Measurements from ENCODE around the gene FSD1L. TPM values are rescaled to one million over a fixed set of nuclear protein-coding genes. Genes with fewer than 3 reads are reported as not detected.

The FSD1L gene
- total and polyA plus RNA-seq, 2 of the 13 experiments (the other 11 are each of a cell fraction or from before 2014, with no cell fraction given): 4.1 to 5.1 TPM

DNA sequence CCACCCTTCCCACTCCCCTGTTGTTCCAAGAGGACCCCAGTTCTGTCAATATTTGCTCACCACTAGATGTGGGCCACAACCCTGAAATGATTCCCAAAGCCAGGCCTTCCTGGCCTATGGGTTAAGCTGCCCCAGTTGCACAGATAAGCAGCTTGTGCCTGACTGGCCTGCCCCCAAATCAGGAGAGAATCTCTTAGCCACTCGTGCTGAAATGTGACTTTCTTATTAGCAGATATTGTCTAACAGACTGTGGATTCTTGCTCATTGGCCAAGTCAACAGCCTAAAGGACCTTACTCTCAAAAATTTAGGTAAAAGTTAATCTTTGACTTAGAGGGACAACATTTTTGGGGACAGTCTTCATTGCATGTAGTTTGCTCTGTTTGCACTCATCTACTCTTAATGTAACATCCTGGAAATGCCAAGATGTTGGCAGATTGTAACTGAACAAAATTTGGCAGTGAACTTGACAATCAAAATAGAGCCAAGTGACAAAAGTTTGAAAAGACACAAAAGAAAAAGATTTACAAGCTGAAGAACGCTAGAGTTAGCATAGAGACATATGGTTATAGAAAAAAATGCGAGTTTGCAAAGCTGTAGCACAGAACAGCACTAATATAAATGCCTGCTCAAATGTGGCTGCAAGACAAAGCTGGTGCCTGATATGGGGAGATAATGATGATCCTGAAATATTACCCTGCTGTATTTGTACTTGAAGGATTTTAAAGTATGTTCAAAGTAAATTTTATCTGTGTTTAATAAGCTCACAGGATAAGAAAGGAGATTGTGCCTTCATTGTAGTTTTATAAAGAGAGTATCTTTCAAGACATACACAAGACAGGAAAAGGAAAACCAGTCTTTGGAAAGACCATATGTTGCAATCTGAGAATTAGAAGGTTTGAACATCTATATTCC lies 29.0 kb upstream of the FSD1L start (continued):
- TF ChIP-seq U2AF2 (IDR thresholded peaks at IDR 0.05; ENCODE audit: low read depth, low read length) (no peak), MIXL1 (CRISPR knock-in tag; IDR thresholded peaks at IDR 0.05) (peak; percentile 84), SRSF1 (optimal IDR thresholded peaks at IDR 0.05; ENCODE audit: low read depth, low read length) (no peak), WIZ (CRISPR knock-in tag; IDR thresholded peaks at IDR 0.05) (no peak), FOSL2 (CRISPR knock-in tag; IDR thresholded peaks at IDR 0.05) (peak; percentile 69), CCAR2 (optimal IDR thresholded peaks at IDR 0.05; ENCODE audit: low read depth, low read length) (no peak), ZNF460 (CRISPR knock-in tag; IDR thresholded peaks at IDR 0.05; ENCODE audit: borderline replicate concordance) (no peak; the same call in 1 of the 2 replicates), ZNF781 (CRISPR knock-in tag; IDR thresholded peaks at IDR 0.05; ENCODE audit: borderline replicate concordance, not compliant biosample characterization) (no peak), TCF7L2 (IDR thresholded peaks at IDR 0.05; ENCODE audit: low read depth, low read length) (no peak), ATF7-NPFF (CRISPR knock-in tag; IDR thresholded peaks at IDR 0.05; ENCODE audit: low read depth) (no peak), ZNF816 (CRISPR knock-in tag; IDR thresholded peaks at IDR 0.05; ENCODE audit: borderline replicate concordance) (peak; percentile 76; the same call in 1 of the 2 replicates), BHLHE40 (IDR thresholded peaks at IDR 0.05; ENCODE audit: low read length) (peak; percentile 37; the same call in 1 of the 2 replicates), ZNF263 (CRISPR knock-in tag; IDR thresholded peaks at IDR 0.05) (no peak), ZNF749 (CRISPR knock-in tag; IDR thresholded peaks at IDR 0.05; ENCODE audit: borderline replicate concordance) (no peak), MTF1 (CRISPR knock-in tag; IDR thresholded peaks at IDR 0.05) (no peak)
- TF ChIP-seq, protein P1, sequence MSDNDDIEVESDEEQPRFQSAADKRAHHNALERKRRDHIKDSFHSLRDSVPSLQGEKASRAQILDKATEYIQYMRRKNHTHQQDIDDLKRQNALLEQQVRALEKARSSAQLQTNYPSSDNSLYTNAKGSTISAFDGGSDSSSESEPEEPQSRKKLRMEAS (IDR thresholded peaks at IDR 0.05): peak; percentile 27; the same call in 1 of the 2 replicates
- TF ChIP-seq, protein P2, sequence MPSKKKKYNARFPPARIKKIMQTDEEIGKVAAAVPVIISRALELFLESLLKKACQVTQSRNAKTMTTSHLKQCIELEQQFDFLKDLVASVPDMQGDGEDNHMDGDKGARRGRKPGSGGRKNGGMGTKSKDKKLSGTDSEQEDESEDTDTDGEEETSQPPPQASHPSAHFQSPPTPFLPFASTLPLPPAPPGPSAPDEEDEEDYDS (CRISPR knock-in tag; IDR thresholded peaks at IDR 0.05): peak; percentile 44; the same call in 1 of the 2 replicates
- TF ChIP-seq, protein P3, sequence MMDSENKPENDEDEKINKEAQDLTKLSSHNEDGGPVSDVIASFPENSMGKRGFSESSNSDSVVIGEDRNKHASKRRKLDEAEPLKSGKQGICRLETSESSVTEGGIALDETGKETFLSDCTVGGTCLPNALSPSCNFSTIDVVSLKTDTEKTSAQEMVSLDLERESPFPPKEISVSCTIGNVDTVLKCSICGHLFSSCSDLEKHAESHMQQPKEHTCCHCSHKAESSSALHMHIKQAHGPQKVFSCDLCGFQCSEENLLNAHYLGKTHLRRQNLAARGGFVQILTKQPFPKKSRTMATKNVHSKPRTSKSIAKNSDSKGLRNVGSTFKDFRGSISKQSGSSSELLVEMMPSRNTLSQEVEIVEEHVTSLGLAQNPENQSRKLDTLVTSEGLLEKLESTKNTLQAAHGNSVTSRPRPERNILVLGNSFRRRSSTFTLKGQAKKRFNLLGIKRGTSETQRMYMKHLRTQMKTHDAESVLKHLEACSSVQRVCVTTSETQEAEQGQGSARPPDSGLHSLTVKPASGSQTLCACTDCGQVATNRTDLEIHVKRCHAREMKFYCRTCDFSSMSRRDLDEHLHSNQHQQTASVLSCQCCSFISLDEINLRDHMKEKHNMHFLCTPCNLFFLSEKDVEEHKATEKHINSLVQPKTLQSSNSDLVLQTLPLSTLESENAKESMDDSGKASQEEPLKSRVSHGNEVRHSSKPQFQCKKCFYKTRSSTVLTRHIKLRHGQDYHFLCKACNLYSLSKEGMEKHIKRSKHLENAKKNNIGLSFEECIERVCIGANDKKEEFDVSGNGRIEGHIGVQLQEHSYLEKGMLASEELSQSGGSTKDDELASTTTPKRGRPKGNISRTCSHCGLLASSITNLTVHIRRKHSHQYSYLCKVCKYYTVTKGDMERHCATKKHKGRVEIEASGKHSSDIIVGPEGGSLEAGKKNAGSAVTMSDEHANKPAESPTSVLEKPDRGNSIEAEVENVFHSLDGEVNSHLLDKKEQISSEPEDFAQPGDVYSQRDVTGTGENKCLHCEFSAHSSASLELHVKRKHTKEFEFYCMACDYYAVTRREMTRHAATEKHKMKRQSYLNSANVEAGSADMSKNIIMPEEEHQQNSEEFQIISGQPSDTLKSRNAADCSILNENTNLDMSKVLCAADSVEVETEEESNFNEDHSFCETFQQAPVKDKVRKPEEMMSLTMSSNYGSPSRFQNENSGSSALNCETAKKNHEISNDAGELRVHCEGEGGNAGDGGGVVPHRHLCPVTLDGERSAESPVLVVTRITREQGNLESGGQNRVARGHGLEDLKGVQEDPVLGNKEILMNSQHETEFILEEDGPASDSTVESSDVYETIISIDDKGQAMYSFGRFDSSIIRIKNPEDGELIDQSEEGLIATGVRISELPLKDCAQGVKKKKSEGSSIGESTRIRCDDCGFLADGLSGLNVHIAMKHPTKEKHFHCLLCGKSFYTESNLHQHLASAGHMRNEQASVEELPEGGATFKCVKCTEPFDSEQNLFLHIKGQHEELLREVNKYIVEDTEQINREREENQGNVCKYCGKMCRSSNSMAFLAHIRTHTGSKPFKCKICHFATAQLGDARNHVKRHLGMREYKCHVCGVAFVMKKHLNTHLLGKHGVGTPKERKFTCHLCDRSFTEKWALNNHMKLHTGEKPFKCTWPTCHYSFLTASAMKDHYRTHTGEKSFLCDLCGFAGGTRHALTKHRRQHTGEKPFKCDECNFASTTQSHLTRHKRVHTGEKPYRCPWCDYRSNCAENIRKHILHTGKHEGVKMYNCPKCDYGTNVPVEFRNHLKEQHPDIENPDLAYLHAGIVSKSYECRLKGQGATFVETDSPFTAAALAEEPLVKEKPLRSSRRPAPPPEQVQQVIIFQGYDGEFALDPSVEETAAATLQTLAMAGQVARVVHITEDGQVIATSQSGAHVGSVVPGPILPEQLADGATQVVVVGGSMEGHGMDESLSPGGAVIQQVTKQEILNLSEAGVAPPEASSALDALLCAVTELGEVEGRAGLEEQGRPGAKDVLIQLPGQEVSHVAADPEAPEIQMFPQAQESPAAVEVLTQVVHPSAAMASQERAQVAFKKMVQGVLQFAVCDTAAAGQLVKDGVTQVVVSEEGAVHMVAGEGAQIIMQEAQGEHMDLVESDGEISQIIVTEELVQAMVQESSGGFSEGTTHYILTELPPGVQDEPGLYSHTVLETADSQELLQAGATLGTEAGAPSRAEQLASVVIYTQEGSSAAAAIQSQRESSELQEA (CRISPR knock-in tag; IDR thresholded peaks at IDR 0.05; ENCODE audit: not compliant biosample characterization): no peak
- TF ChIP-seq, protein P4, sequence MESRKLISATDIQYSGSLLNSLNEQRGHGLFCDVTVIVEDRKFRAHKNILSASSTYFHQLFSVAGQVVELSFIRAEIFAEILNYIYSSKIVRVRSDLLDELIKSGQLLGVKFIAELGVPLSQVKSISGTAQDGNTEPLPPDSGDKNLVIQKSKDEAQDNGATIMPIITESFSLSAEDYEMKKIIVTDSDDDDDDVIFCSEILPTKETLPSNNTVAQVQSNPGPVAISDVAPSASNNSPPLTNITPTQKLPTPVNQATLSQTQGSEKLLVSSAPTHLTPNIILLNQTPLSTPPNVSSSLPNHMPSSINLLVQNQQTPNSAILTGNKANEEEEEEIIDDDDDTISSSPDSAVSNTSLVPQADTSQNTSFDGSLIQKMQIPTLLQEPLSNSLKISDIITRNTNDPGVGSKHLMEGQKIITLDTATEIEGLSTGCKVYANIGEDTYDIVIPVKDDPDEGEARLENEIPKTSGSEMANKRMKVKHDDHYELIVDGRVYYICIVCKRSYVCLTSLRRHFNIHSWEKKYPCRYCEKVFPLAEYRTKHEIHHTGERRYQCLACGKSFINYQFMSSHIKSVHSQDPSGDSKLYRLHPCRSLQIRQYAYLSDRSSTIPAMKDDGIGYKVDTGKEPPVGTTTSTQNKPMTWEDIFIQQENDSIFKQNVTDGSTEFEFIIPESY (CRISPR knock-in tag; IDR thresholded peaks at IDR 0.05): peak; percentile 29; the same call in 1 of the 2 replicates

Measured in HepG2 (cell line).